ENCODE results near the gene ITSN1. TPM values are rescaled to one million over a fixed set of nuclear protein-coding genes. Genes with fewer than 3 reads are reported as not detected.

The ITSN1 gene
- total RNA-seq, 3 donors from 2014 or later: 39.5 to 113 (median 58.3) TPM

GRCh38 chr21:33811167-33812010 is 169.1 kb downstream of the ITSN1 start:
- Histone ChIP-seq H3K9me3 (no peaks in the 10 kb centered on the region), H3K27me3 (no peaks in the 10 kb centered on the region), H3K27ac (peak overlapping the region; percentile 52 to 83), H3K36me3 (no peaks in the 10 kb centered on the region), H3K4me1 (no peaks in the 10 kb centered on the region), H3K4me3 (peak overlapping the region in 1 of 3 donors; percentile 15)
- intact Hi-C loops (cut with DNase I; ENCODE audit: low total_unique reads): no loop called here
- TF ChIP-seq POLR2AphosphoS5 (IDR thresholded peaks at IDR 0.05) (no peak), POLR2A (IDR thresholded peaks at IDR 0.05) (no peak)
- no peak for DNase-seq (ENCODE audit: low spot score in 2 of 2)

GRCh38 chr21:33813832-33814365 is 171.6 kb downstream of the ITSN1 start:
- Histone ChIP-seq H3K4me1 (no peaks in the 10 kb centered on the region), H3K27me3 (no peaks in the 10 kb centered on the region), H3K9me3 (no peaks in the 10 kb centered on the region), H3K36me3 (no peaks in the 10 kb centered on the region), H3K4me3 (no peak overlapping the region), H3K27ac (no peak overlapping the region)
- DNase-seq (ENCODE audit: low spot score in 2 of 2): no peak
- TF ChIP-seq CTCF (IDR thresholded peaks at IDR 0.05) (no peak), POLR2A (IDR thresholded peaks at IDR 0.05) (no peak), POLR2AphosphoS5 (IDR thresholded peaks at IDR 0.05) (no peak)
- intact Hi-C loops (cut with DNase I; ENCODE audit: low total_unique reads): no loop called here

GRCh38 chr21:33815143-33815707 is 172.9 kb downstream of the ITSN1 start:
- intact Hi-C loops (cut with DNase I; ENCODE audit: low total_unique reads): no loop called here
- no peaks in the 10 kb centered on the region for H3K9me3 ChIP-seq
- H3K27ac ChIP-seq: no peak overlapping the region
- no peak for DNase-seq (ENCODE audit: low spot score in 2 of 2)
- H3K27me3 ChIP-seq: no peaks in the 10 kb centered on the region
- no peaks in the 10 kb centered on the region for H3K36me3 ChIP-seq
- no peak for TF ChIP-seq CTCF (IDR thresholded peaks at IDR 0.05)
- no peak for TF ChIP-seq POLR2AphosphoS5 (IDR thresholded peaks at IDR 0.05)
- TF ChIP-seq POLR2A (IDR thresholded peaks at IDR 0.05): no peak
- no peaks in the 10 kb centered on the region for H3K4me1 ChIP-seq
- no peak overlapping the region for H3K4me3 ChIP-seq

- TF ChIP-seq CTCF (IDR thresholded peaks at IDR 0.05) (no peak), POLR2AphosphoS5 (IDR thresholded peaks at IDR 0.05) (no peak), POLR2A (IDR thresholded peaks at IDR 0.05) (no peak)
- H3K27ac ChIP-seq: no peak overlapping the region
- no peaks in the 10 kb centered on the region for H3K4me1 ChIP-seq
- intact Hi-C loops (cut with DNase I; ENCODE audit: low total_unique reads): no loop called here
- no peaks in the 10 kb centered on the region for H3K9me3 ChIP-seq
- H3K4me3 ChIP-seq: no peak overlapping the region
- no peaks in the 10 kb centered on the region for H3K27me3 ChIP-seq
- no peaks in the 10 kb centered on the region for H3K36me3 ChIP-seq
- DNase-seq (ENCODE audit: low spot score in 2 of 2): no peak
Observed at GRCh38 chr21:33816174-33816573, 173.9 kb downstream of the ITSN1 start.

- H3K36me3 ChIP-seq: no peaks in the 10 kb centered on the region
- H3K4me3 ChIP-seq: no peak overlapping the region
- H3K27me3 ChIP-seq: no peaks in the 10 kb centered on the region
- no peaks in the 10 kb centered on the region for H3K9me3 ChIP-seq
- TF ChIP-seq POLR2A (IDR thresholded peaks at IDR 0.05): no peak
- no peak for TF ChIP-seq CTCF (IDR thresholded peaks at IDR 0.05)
- TF ChIP-seq POLR2AphosphoS5 (IDR thresholded peaks at IDR 0.05): no peak
- no peak overlapping the region for H3K27ac ChIP-seq
- no peaks in the 10 kb centered on the region for H3K4me1 ChIP-seq
- intact Hi-C loops (cut with DNase I; ENCODE audit: low total_unique reads): no loop called here
- DNase-seq (ENCODE audit: low spot score in 2 of 2): no peak
Observed at GRCh38 chr21:33817138-33817537, 174.8 kb downstream of the ITSN1 start.
